GM10266 (cell line): ENCODE data around the gene EGLN3.

Experiments used
- DNase-seq: peaks from one replicate; pipeline ENCODE4 v3.0.0; 2012; ENCODE audit errors: extremely low spot score
- CTCF ChIP-seq: IDR thresholded peaks from 2 replicates; pipeline ENCODE4 v1.5.1; 2012; ENCODE audit warnings: mild to moderate bottlenecking, low read depth; ENCODE audit not compliant: control insufficient read depth, insufficient read depth; ENCODE audit errors: missing control alignments

EGLN3 gene

DNA sequence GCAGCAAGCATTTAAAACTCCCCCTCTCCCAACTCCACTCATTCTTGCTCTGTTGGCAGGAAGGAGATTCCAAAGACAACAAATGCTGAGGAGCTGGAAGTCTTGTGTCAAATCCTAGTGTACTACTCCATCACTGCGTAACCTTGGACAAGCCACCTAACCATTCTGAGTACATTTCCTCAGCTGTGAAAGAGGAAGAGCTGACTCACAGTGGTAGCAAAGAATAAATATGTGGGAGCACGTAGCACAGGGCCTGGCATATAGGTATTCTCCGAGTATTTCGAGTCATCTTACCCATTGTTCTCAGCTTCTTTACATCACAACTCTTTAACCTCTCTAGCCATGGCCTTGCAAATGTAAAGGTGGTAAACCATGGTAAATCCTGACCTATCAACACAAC is 28.7 kb downstream of the EGLN3 start:
- no peak for TF ChIP-seq CTCF
- no peak for DNase-seq

DNA sequence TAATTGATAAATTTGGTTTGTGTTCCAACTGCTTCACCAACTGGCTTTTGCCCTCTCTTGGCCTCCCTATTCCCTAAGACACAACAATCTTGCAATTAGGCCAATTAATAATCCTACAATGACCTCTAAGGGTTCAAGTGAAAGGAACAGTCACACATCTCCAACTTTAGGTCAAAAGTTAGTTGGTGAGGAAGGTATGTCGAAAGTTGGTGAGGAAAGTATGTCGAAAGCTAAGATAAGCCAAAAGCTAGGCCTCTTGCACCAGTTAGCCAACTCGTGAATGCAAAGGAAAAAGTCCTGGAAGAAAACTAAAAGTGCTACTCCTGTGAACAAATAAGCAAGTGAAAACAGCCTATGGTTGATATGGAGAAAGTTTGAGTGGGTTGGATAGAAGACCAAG is 32.6 kb downstream of the EGLN3 start:
- no peak for DNase-seq
- no peak for TF ChIP-seq CTCF

DNA sequence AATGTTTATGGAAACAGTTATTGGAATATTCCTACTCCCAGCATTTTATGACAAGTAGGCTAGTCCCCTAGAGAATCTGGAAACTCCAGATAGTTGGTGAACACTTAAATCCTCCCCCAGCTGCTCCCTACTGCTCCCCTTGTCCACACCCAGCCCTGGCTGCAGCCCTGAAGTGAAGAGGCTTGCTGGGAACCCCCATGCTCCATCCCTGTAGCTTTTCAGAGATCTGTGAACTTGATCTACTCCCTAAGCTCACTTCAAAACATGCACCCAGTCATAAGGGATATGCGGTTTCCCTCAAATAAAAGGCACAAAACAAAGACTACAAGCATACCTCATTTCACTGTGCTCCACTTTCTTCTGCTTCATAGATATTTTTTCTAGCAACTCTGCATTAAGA is 33.2 kb downstream of the EGLN3 start:
- no peak for TF ChIP-seq CTCF
- no peak for DNase-seq

DNA sequence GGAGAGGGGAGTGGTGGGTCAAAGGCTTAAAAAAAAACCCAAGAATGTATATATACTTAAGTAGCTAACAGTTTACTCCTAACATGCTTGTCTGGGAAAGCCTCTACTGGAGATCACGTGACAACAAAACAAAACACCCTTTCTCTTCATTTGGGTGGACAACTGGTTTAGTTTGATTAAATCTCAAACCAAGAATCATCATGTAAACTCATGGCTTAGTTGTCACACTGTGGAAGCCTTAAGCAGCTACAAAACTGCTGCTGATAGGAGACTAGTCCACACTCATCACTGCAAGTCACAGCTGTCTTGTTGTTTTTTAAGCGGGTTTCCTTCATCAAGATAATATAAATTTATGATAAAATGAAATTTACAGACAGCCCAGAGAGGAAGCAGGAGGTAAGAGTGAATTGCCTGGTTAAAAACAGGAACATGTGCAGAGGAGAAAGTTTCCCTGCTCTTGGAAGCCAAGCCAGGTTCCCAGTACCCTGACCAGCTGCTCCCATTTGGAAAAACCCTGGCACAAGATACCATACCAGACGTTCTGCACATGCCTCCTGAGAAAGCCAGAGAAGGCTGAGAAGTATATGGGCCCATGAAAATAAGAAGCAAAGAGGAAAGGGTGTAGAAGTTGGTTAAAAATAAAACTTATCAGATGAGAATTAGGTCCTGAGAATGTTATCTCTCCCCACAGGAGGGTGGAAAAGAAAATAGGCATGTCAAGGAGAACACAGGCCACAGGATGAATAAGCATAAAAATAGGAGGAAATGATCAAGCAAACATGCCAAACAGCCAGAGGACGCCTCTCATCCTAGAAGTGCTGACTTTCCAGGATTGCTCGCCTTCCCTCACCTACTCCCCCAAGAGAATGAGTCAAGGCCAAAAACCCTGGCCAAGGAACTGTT is 34.0 kb downstream of the EGLN3 start:
- DNase-seq: no peak
- TF ChIP-seq CTCF: no peak

DNA sequence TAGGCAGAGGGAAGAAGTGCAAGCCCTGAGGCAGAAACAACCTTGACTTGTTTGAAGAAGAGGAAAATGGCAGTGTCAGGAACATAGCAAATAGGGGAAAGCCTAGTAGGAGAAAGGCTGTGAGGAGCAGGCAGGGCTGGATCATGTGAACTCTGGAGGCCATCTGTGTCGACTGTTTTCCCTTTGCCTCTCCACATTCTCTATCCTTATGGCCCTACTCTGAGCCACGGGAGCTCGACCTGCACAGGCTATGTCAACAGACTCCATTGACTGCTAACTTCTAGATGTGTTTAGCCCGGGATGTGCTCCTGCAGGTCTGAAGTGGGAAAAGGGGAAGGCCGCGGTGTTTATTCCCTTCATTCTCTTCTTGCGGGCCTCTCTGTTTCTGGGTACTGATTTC is 35.2 kb downstream of the EGLN3 start:
- TF ChIP-seq CTCF: no peak
- DNase-seq: no peak

- DNase-seq: no peak
- no peak for TF ChIP-seq CTCF
These were observed 36.0 kb downstream of the EGLN3 start for GRCh38 chr14:33914676-33915516.
